Endothelial cell of umbilical vein (primary cell): ENCODE measurements around the gene CEACAM21. TPM values are rescaled to one million over a fixed set of nuclear protein-coding genes. Genes with fewer than 3 reads are reported as not detected.

Experiments used
- BruUV-seq: library from RNA; stranded (reverse); fragments of 400-500 nt; replicated peaks from 2 replicates; lab custom pipeline; 2021; lab: Mats Ljungman, UMichigan
- CTCF ChIA-PET: fragments of 300-600, 350-600 bp; sonication (Branson Sonifier 250); formaldehyde crosslinking; loops from one replicate; lab custom pipeline; 2021; ENCODE audit warnings: antibody characterized with exemption, inconsistent platforms; lab: Charles Lee
- POLR2A ChIA-PET: fragments of 300-600, 350-600 bp; sonication (Branson Sonifier 250); formaldehyde crosslinking; loops from one replicate; lab custom pipeline; 2021; ENCODE audit warnings: antibody characterized with exemption, inconsistent platforms; lab: Charles Lee
- DNase-seq: peaks from one replicate; pipeline ENCODE4 v3.0.0-alpha.2; 2011; ENCODE audit warnings: low read depth, low spot score
- FAIRE-seq: peaks from 2 replicates; lab custom pipeline; 2011; peaks lifted over from hg19 to GRCh38; lab: Jason Lieb, UNC
- H2AFZ ChIP-seq: 2 replicates; pipeline ENCODE4 v1.6.0; 2012; ENCODE audit warnings: low read depth, low read length, control low read depth, inconsistent platforms
- H3K27ac ChIP-seq: 2 replicates; pipeline ENCODE4 v1.5.1; 2011; ENCODE audit warnings: low read depth, mild to moderate bottlenecking, control low read depth, low read length, moderate library complexity; ENCODE audit not compliant: insufficient read depth
- H3K27me3 ChIP-seq, 2 experiments: 2 replicates each; pipeline versions ENCODE4 v1.6.0 to v1.6.1; 2011; ENCODE audit warnings: low read length in 2 of 2, mixed read lengths in 1 of 2; ENCODE audit not compliant: control insufficient read depth in 2 of 2, insufficient read depth in 2 of 2
- H3K36me3 ChIP-seq, 2 experiments: 2 replicates in 1 of 2; 3 replicates in 1 of 2; pipeline ENCODE4 v1.5.1; 2011; ENCODE audit warnings: low read length in 2 of 2, mild to moderate bottlenecking in 1 of 2, moderate library complexity in 1 of 2; ENCODE audit not compliant: control insufficient read depth in 2 of 2, insufficient read depth in 2 of 2; ENCODE audit errors: extremely low read depth in 1 of 2
- H3K4me1 ChIP-seq: 3 replicates; pipeline ENCODE4 v1.5.1; 2011; ENCODE audit warnings: mild to moderate bottlenecking, low read length; ENCODE audit not compliant: control insufficient read depth, insufficient read depth; ENCODE audit errors: extremely low read depth
- H3K4me2 ChIP-seq: 2 replicates; pipeline ENCODE4 v1.6.1; 2011; ENCODE audit warnings: low read length, control low read depth, mixed read lengths; ENCODE audit not compliant: insufficient read depth
- H3K4me3 ChIP-seq, 3 experiments: fragments of 200-600 bp in 1 of 3; sonication (generic), shearing (Covaris generic) in 1 of 3; replicated peaks in 1 of 3; 2 replicates each; pipeline ENCODE4 v1.5.1; 2011 to 2016; ENCODE audit warnings: control low read depth in 3 of 3, low read length in 3 of 3, mild to moderate bottlenecking in 2 of 3, inconsistent platforms in 1 of 3, low read depth in 1 of 3, moderate library complexity in 1 of 3; ENCODE audit not compliant: insufficient read depth in 1 of 3
- H3K79me2 ChIP-seq: 2 replicates; pipeline ENCODE4 v1.6.0; 2012; ENCODE audit warnings: low read length, inconsistent platforms; ENCODE audit not compliant: control insufficient read depth, insufficient read depth
- H3K9ac ChIP-seq: replicated peaks from 2 replicates; pipeline ENCODE3; 2011; ENCODE audit warnings: low read length, control low read depth; ENCODE audit not compliant: insufficient read depth; ENCODE audit errors: extremely low read depth
- H3K9me1 ChIP-seq: replicated peaks from 3 replicates; pipeline ENCODE4 v1.6.0; 2011; ENCODE audit warnings: mild to moderate bottlenecking, low read length; ENCODE audit not compliant: control insufficient read depth, insufficient read depth; ENCODE audit errors: extremely low read depth
- H3K9me3 ChIP-seq: replicated peaks from 2 replicates; pipeline ENCODE4 v1.5.1; 2012; ENCODE audit warnings: low read length, inconsistent platforms; ENCODE audit not compliant: control insufficient read depth, insufficient read depth
- H4K20me1 ChIP-seq: replicated peaks from 2 replicates; pipeline ENCODE3; 2011; ENCODE audit warnings: mild to moderate bottlenecking, low read length; ENCODE audit not compliant: control insufficient read depth, insufficient read depth; ENCODE audit errors: extremely low read depth
- EZH2 ChIP-seq: IDR thresholded peaks from 2 replicates; pipeline ENCODE4 v1.6.1; 2012; ENCODE audit warnings: borderline replicate concordance, low read depth, mild to moderate bottlenecking, moderate library complexity, low read length, inconsistent platforms; ENCODE audit not compliant: severe bottlenecking
- FOS ChIP-seq: IDR thresholded peaks from 2 replicates; pipeline ENCODE4 v1.6.1; 2011; ENCODE audit warnings: mild to moderate bottlenecking, low read length, moderate library complexity, borderline replicate concordance; ENCODE audit not compliant: insufficient read depth
- GATA2 ChIP-seq: IDR thresholded peaks from 2 replicates; pipeline ENCODE4 v1.7.0; 2011; ENCODE audit warnings: low read depth, mild to moderate bottlenecking, moderate library complexity, mixed read lengths, low read length; ENCODE audit not compliant: insufficient read length, insufficient read depth
- JUN ChIP-seq: IDR thresholded peaks from 2 replicates; pipeline ENCODE4 v1.6.1; 2011; ENCODE audit warnings: borderline replicate concordance, low read depth; ENCODE audit not compliant: insufficient read length, insufficient read depth
- MYC ChIP-seq: IDR thresholded peaks from one replicate; pipeline ENCODE4 v1.6.1; 2011; ENCODE audit warnings: mild to moderate bottlenecking, low read depth, low read length
- POLR2A ChIP-seq: IDR thresholded peaks from 2 replicates; pipeline ENCODE4 v1.6.1; 2012; ENCODE audit warnings: low read depth, mild to moderate bottlenecking, control low read depth, low read length
- POLR2AphosphoS5 ChIP-seq: IDR thresholded peaks from 2 replicates; pipeline ENCODE4 v1.6.1; 2012; ENCODE audit warnings: low read depth, mild to moderate bottlenecking, control low read depth, low read length, moderate library complexity; ENCODE audit not compliant: insufficient read depth
- dilution Hi-C: fragments of 300-500 bp; cut with MboI; formaldehyde crosslinking; loops from one replicate; pipeline ENCODE4 v1.15.0; 2019; ENCODE audit warnings: low sequenced_read_pairs; ENCODE audit not compliant: extremely low pct_ligation_motif_present
- intact Hi-C: fragments of 100-400 bp; cut with micrococcal nuclease; formaldehyde crosslinking; loops from one replicate; pipeline ENCODE4 v1.10.0; 2022
- polyA plus RNA-seq, 4 experiments: library from polyadenylated mRNA; depleted of rRNA in 3 of 4; stranded (reverse) in 3 of 4; unstranded in 1 of 4; fragments of >200 nt; gene quantifications; 2 replicates each; pipeline versions ENCODE4 v1.2.1 to v1.2.3, GENCODE V29; 2011 to 2012; ENCODE audit warnings: missing spikeins in 1 of 4
- total RNA-seq: library from RNA; stranded (reverse); gene quantifications from 2 replicates; pipeline ENCODE4 v1.2.3, GENCODE V29; 2021
- TF ChIP-seq, protein P1 (sequence below): IDR thresholded peaks from 2 replicates; pipeline ENCODE4 v1.6.1; 2011; ENCODE audit not compliant: insufficient read depth, insufficient read length
- TF ChIP-seq, protein P2 (sequence below), 2 donors: IDR thresholded peaks; 1 replicate in 1 of 2; 2 replicates in 1 of 2; pipeline ENCODE4 v1.5.1; 2011; ENCODE audit warnings: low read length in 2 of 2, mild to moderate bottlenecking in 2 of 2, moderate library complexity in 2 of 2, control low read depth in 1 of 2, inconsistent platforms in 1 of 2, low read depth in 1 of 2; ENCODE audit not compliant: insufficient read depth in 1 of 2; ENCODE audit errors: extremely low read depth in 1 of 2

Gene CEACAM21
- total and polyA plus RNA-seq, 2 donors (not counting 3 experiments of a cell fraction or from before 2014, with no cell fraction given) = 0.81 to 1.7 TPM

- BruUV-seq = no TSS peak
- dilution Hi-C loops = no loop called here
These were observed 30.4 kb upstream of the CEACAM21 start for GRCh38 chr19:41545547-41545946.

DNA sequence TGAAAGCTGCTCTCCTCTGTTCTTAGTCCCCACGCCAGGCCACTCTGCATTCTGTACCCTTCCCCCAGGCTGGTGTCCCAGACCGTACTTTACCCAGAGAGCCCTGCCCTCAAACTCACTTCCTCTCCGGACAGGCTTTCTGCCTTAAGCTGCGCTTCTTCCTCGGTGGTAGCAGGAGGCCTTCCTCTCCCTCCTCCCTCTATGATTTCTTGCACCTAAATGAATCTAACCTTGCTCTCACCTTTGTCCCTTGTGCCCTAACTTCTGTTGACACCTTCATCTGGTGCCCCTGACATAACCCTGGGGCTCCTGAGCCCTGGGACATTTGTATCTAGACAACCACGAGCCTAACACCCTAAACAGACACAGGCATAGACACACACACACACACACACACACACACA is 29.6 kb upstream of the CEACAM21 start:
- peaks cover 38% of the 10 kb centered on the region for H3K4me1 ChIP-seq
- H3K79me2 ChIP-seq = no peaks in the 10 kb centered on the region
- no peaks in the 10 kb centered on the region for H3K9me3 ChIP-seq
- no peaks in the 10 kb centered on the region for H3K27me3 ChIP-seq
- ChIA-PET CTCF (interaction anchor here (0.6 to 4.2 kb wide), 8 partner anchors 8 to 169 kb away, joined by 3 to 28 read pairs (median 6); partner anchors contain the start of gene DMAC2), POLR2A (no interaction called here)
- BruUV-seq = no TSS peak
- no peak overlapping the region for H3K4me2 ChIP-seq
- no peak for DNase-seq
- H3K27ac ChIP-seq = no peak overlapping the region
- no peaks in the 10 kb centered on the region for H4K20me1 ChIP-seq
- H3K4me3 ChIP-seq = no peak overlapping the region
- no peak for FAIRE-seq
- TF ChIP-seq MYC (no peak), POLR2A (no peak), JUN (no peak), FOS (no peak), POLR2AphosphoS5 (no peak), EZH2 (no peak), GATA2 (no peak)
- TF ChIP-seq, protein P1, sequence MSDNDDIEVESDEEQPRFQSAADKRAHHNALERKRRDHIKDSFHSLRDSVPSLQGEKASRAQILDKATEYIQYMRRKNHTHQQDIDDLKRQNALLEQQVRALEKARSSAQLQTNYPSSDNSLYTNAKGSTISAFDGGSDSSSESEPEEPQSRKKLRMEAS = no peak
- TF ChIP-seq, protein P2, sequence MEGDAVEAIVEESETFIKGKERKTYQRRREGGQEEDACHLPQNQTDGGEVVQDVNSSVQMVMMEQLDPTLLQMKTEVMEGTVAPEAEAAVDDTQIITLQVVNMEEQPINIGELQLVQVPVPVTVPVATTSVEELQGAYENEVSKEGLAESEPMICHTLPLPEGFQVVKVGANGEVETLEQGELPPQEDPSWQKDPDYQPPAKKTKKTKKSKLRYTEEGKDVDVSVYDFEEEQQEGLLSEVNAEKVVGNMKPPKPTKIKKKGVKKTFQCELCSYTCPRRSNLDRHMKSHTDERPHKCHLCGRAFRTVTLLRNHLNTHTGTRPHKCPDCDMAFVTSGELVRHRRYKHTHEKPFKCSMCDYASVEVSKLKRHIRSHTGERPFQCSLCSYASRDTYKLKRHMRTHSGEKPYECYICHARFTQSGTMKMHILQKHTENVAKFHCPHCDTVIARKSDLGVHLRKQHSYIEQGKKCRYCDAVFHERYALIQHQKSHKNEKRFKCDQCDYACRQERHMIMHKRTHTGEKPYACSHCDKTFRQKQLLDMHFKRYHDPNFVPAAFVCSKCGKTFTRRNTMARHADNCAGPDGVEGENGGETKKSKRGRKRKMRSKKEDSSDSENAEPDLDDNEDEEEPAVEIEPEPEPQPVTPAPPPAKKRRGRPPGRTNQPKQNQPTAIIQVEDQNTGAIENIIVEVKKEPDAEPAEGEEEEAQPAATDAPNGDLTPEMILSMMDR (IDR thresholded peaks at IDR 0.05; ENCODE audit: extremely low read depth in 1 of 2, insufficient read depth in 1 of 2, low read depth in 1 of 2, low read length in 2 of 2) = no peak
- H3K9me1 ChIP-seq = no peaks in the 10 kb centered on the region
- no peaks in the 10 kb centered on the region for H3K36me3 ChIP-seq
- dilution Hi-C loops = no loop called here
- H2AFZ ChIP-seq = peak overlapping the region; percentile 58
- intact Hi-C loops = loop anchor here (5.0 kb wide), 1 partner anchor 194 kb away; the partner anchor contains the start of gene TGFB1
- no peak overlapping the region for H3K9ac ChIP-seq

More at GRCh38 chr19:41545547-41545946, 30.4 kb upstream of the CEACAM21 start:
- Histone ChIP-seq H3K9ac (no peak overlapping the region), H3K27ac (no peak overlapping the region), H3K9me3 (no peaks in the 10 kb centered on the region), H3K4me2 (no peak overlapping the region), H4K20me1 (no peaks in the 10 kb centered on the region), H3K36me3 (no peaks in the 10 kb centered on the region), H3K27me3 (no peaks in the 10 kb centered on the region), H3K4me3 (no peak overlapping the region), H3K9me1 (no peaks in the 10 kb centered on the region), H2AFZ (peak overlapping the region; percentile 58), H3K79me2 (no peaks in the 10 kb centered on the region), H3K4me1 (peaks cover 38% of the 10 kb centered on the region)
- ChIA-PET POLR2A (no interaction called here), CTCF (interaction anchor here (1.2 to 1.8 kb wide), 4 partner anchors 11 to 97 kb away, joined by 5 to 8 read pairs (median 6); no protein-coding TSS in a partner anchor)
- TF ChIP-seq GATA2 = no peak
- no peak for TF ChIP-seq MYC
- no peak for TF ChIP-seq POLR2AphosphoS5
- intact Hi-C loops = loop anchor here (5.0 kb wide), 1 partner anchor 193 kb away; the partner anchor contains the start of gene TGFB1
- FAIRE-seq (no peak), DNase-seq (no peak)
